Spleen (tissue), 7 donors: ENCODE data around the gene TMCC1.

ENCODE experiments used
- POLR2A ChIP-seq, 3 donors: fragments of 450-650 bp; IDR thresholded peaks; one replicate each; pipeline ENCODE4 v1.5.1; 2017; ENCODE audit warnings: antibody characterized with exemption in 3 of 3, mild to moderate bottlenecking in 1 of 3
- TF ChIP-seq, protein P1 (sequence below), 11 experiments: fragments of 200-600 bp in 7 of 11; fragments of 450-650 bp in 4 of 11; sonication (generic) in 4 of 11; IDR thresholded peaks in 8 of 11; conservative IDR thresholded peaks in 3 of 11; 1 replicate in 7 of 11; 2 replicates in 4 of 11; pipeline versions ENCODE4 v1.4.0 to v1.8.0; 2016 to 2021; ENCODE audit warnings: antibody characterized with exemption in 11 of 11, inconsistent platforms in 4 of 11, mild to moderate bottlenecking in 1 of 11
- donor health status: DM: no; HTN: no; CAD: no; lungs with moderate emphysema.
- donor health status: DM: no; HTN: no; CAD: no.
- donor health status: DM: no; HTN: no; CAD: no.

DNA sequence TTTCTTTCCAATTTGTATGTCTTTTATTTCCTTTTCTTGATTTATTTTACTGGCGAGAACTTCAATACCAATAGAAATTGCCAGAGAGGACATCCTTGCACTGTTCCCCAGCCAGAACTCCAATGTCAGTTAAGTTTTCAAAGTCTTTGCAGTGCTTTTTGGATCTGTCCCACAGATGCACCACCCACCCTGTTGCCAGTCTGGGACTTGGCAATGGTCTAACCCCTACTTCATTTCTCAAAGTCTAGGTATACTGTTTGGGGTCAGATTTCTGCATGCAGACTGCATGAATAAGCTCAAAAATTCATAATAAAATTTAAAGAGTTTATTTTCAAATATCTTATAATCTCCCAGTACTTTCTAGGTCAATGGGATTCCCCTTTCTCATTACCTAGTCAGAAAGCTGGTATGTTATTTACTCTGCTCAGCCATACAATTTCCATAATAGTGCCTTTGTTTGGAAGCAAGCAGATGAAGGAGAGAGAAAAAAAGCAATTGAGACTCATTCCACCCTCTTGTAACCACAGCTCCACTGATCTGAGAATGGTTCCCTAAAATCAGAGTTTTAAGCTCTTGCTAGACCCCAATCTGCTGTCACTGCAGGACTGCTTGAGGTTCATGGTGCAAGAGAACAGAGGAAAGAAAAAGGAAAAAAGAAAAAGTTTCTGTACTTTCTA is 161.2 kb downstream of the TMCC1 start:
- TF ChIP-seq, protein P1, sequence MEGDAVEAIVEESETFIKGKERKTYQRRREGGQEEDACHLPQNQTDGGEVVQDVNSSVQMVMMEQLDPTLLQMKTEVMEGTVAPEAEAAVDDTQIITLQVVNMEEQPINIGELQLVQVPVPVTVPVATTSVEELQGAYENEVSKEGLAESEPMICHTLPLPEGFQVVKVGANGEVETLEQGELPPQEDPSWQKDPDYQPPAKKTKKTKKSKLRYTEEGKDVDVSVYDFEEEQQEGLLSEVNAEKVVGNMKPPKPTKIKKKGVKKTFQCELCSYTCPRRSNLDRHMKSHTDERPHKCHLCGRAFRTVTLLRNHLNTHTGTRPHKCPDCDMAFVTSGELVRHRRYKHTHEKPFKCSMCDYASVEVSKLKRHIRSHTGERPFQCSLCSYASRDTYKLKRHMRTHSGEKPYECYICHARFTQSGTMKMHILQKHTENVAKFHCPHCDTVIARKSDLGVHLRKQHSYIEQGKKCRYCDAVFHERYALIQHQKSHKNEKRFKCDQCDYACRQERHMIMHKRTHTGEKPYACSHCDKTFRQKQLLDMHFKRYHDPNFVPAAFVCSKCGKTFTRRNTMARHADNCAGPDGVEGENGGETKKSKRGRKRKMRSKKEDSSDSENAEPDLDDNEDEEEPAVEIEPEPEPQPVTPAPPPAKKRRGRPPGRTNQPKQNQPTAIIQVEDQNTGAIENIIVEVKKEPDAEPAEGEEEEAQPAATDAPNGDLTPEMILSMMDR (IDR thresholded peaks at IDR 0.05 in 8 of 11, conservative IDR thresholded peaks at IDR 0.05 in 3 of 11), result no peak
- TF ChIP-seq POLR2A (IDR thresholded peaks at IDR 0.05), result no peak
